Transverse colon (tissue), 3 donors: ENCODE results near the gene FYB2.

Source experiments
- EP300 ChIP-seq: sonication (generic); formaldehyde crosslinking; IDR thresholded peaks from one replicate; pipeline ENCODE4 v1.6.1; 2017; ENCODE audit warnings: antibody characterized with exemption, low read depth
- POLR2A ChIP-seq: fragments of 450-650 bp; IDR thresholded peaks from one replicate; pipeline ENCODE4 v1.6.1; 2016; ENCODE audit warnings: antibody characterized with exemption, mild to moderate bottlenecking, moderate library complexity
- TF ChIP-seq, protein P1 (sequence below), 5 experiments: fragments of 200-600 bp in 3 of 5; fragments of 450-650 bp in 2 of 5; sonication (generic) in 3 of 5; IDR thresholded peaks; 1 replicate in 2 of 5; 2 replicates in 3 of 5; pipeline ENCODE4 v1.5.1; 2016 to 2017; ENCODE audit warnings: antibody characterized with exemption in 5 of 5, inconsistent platforms in 3 of 5, mild to moderate bottlenecking in 2 of 5, moderate library complexity in 1 of 5

DNA sequence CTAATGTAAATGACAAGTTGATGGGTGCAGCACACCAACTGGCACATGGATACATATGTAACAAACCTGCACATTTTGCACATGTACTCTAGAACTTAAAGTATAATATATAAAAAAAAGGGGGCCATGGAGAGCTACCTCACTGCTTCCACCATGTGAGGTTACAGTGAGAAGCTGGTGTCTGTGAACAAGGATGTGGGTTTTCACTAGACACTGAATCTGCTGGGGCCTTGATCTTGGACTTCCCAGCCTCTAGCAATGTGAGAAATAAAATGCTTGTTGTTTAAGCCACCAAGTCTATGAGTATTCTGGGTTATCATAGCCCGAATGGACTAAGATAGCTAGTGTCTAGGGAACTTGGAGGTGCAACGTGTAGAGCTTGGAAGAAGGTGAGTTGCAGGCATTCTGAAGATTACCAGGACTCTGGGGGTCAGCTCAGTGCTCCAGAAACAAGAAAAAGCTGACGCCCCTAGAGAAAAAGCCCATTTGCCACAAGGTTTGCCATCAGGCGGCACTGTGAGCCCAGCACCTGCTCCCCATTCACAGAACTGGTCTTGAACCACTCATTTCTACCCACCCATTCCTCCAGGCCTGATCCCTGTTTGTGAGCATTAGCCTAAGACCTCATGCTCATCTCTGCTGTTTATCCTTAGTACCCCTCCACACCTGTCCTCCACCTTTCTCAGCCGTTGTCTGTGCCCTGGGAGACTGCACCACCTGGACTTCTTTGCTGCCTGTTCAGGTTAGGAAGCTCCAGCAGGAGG lies 15.1 kb upstream of the FYB2 start:
- TF ChIP-seq, protein P1, sequence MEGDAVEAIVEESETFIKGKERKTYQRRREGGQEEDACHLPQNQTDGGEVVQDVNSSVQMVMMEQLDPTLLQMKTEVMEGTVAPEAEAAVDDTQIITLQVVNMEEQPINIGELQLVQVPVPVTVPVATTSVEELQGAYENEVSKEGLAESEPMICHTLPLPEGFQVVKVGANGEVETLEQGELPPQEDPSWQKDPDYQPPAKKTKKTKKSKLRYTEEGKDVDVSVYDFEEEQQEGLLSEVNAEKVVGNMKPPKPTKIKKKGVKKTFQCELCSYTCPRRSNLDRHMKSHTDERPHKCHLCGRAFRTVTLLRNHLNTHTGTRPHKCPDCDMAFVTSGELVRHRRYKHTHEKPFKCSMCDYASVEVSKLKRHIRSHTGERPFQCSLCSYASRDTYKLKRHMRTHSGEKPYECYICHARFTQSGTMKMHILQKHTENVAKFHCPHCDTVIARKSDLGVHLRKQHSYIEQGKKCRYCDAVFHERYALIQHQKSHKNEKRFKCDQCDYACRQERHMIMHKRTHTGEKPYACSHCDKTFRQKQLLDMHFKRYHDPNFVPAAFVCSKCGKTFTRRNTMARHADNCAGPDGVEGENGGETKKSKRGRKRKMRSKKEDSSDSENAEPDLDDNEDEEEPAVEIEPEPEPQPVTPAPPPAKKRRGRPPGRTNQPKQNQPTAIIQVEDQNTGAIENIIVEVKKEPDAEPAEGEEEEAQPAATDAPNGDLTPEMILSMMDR (IDR thresholded peaks at IDR 0.05), result no peak
- TF ChIP-seq POLR2A (no peak), EP300 (no peak)
